Smooth muscle cell (in vitro differentiated cells): ENCODE data around the gene BNC1. TPM values are rescaled to one million over a fixed set of nuclear protein-coding genes. Genes with fewer than 3 reads are reported as not detected.
A peak's percentile ranks its signal among the peaks of the same experiment; 100 is the strongest.

Source experiments
- DNase-seq: peaks from one replicate; lab custom pipeline; 2025; ENCODE audit not compliant: unreplicated experiment; lab: John Stamatoyannopoulos, UW
- H2AFZ ChIP-seq: fragments of 200-600 bp; sonication (generic); 2 replicates; pipeline ENCODE4 v1.6.0; 2016; ENCODE audit warnings: antibody characterized with exemption, low read depth, mild to moderate bottlenecking
- H3F3A ChIP-seq: fragments of 200-600 bp; sonication (generic); 2 replicates; pipeline ENCODE4 v1.6.0; 2017; ENCODE audit warnings: antibody characterized with exemption, low read depth
- H3K27ac ChIP-seq: fragments of 200-600 bp; sonication (generic); 2 replicates; pipeline ENCODE4 v1.5.1; 2016; ENCODE audit warnings: low read depth, mild to moderate bottlenecking
- H3K27me3 ChIP-seq: fragments of 200-600 bp; sonication (generic); 2 replicates; pipeline ENCODE4 v1.6.1; 2016; ENCODE audit warnings: low read depth, mild to moderate bottlenecking
- H3K36me3 ChIP-seq: fragments of 200-600 bp; sonication (generic); 2 replicates; pipeline ENCODE4 v1.5.1; 2016; ENCODE audit warnings: low read depth
- H3K4me1 ChIP-seq: fragments of 200-600 bp; sonication (generic); 2 replicates; pipeline ENCODE4 v1.5.1; 2016; ENCODE audit warnings: low read depth
- H3K4me2 ChIP-seq: fragments of 200-600 bp; sonication (generic); 2 replicates; pipeline ENCODE4 v1.6.0; 2016; ENCODE audit warnings: mild to moderate bottlenecking
- H3K4me3 ChIP-seq: fragments of 200-600 bp; sonication (generic); 2 replicates; pipeline ENCODE4 v1.5.1; 2016; ENCODE audit warnings: mild to moderate bottlenecking
- H3K79me2 ChIP-seq: fragments of 200-600 bp; sonication (generic); 2 replicates; pipeline ENCODE4 v1.6.0; 2016; ENCODE audit warnings: low read depth, mild to moderate bottlenecking
- H3K9ac ChIP-seq: fragments of 200-600 bp; sonication (generic); 2 replicates; pipeline ENCODE4 v1.6.0; 2016; ENCODE audit warnings: low read depth
- H3K9me3 ChIP-seq: fragments of 200-600 bp; sonication (generic); replicated peaks from 2 replicates; pipeline ENCODE4 v1.5.1; 2016; ENCODE audit warnings: low read depth
- H4K20me1 ChIP-seq: fragments of 200-600 bp; sonication (generic); 2 replicates; pipeline ENCODE4 v1.6.0; 2016; ENCODE audit warnings: low read depth
- CTCF ChIP-seq: fragments of 200-600 bp; sonication (generic); IDR thresholded peaks from 2 replicates; pipeline ENCODE4 v1.5.1; 2017; ENCODE audit warnings: borderline replicate concordance, mild to moderate bottlenecking, antibody characterized with exemption; ENCODE audit not compliant: insufficient read depth, poor library complexity, severe bottlenecking
- WGBS: methylation state at CpG from one replicate; pipeline ENCODE4 v1.1.7; 2016; ENCODE audit warnings: low lambda C conversion rate; 5-methylcytosine and 5-hydroxymethylcytosine counted together
- polyA plus RNA-seq: library from polyadenylated mRNA; unstranded; fragments of >200 nt; fragmentation: Nextera tagmentation; extraction: Ambion mirVana; gene quantifications from 2 replicates; pipeline ENCODE4 v1.2.1, GENCODE V29; 2016
- total RNA-seq: library from RNA; depleted of rRNA; stranded (reverse); fragments of >200 nt; gene quantifications from 2 replicates; pipeline ENCODE4 v1.2.3, GENCODE V29; 2014

The BNC1 gene
- total and polyA plus RNA-seq, 2 experiments from 2014 or later = 0.42 to 4.3 TPM

- H3K79me2 ChIP-seq = no peaks in the 10 kb centered on the region
- H4K20me1 ChIP-seq = no peaks in the 10 kb centered on the region
- H3K9ac ChIP-seq = no peak overlapping the region
- no peaks in the 10 kb centered on the region for H3K27me3 ChIP-seq
- no peak for TF ChIP-seq CTCF
- peaks cover 15% of the 10 kb centered on the region for H3K4me1 ChIP-seq
- no peak for DNase-seq
- H3K36me3 ChIP-seq = no peaks in the 10 kb centered on the region
- peak overlapping the region; percentile 49 for H3K27ac ChIP-seq
- no peaks in the 10 kb centered on the region for H3K9me3 ChIP-seq
- H3F3A ChIP-seq = peaks cover 7% of the 10 kb centered on the region
- H2AFZ ChIP-seq = no peak overlapping the region
- H3K4me3 ChIP-seq = no peak overlapping the region
- H3K4me2 ChIP-seq = peak overlapping the region; percentile 61
- WGBS = 74% methylated on average over 3 of the region's 3 CpGs
Measured at GRCh38 chr15:83306561-83306960, 22.1 kb upstream of the BNC1 start.

GRCh38 chr15:83305704-83306291 lies 21.3 kb upstream of the BNC1 start:
- Histone ChIP-seq H3K9ac (peak overlapping the region; percentile 46), H3K4me2 (peak overlapping the region; percentile 61), H3K36me3 (no peaks in the 10 kb centered on the region), H3K79me2 (no peaks in the 10 kb centered on the region), H3K27me3 (no peaks in the 10 kb centered on the region), H3K27ac (peak overlapping the region; percentile 49), H3K4me1 (peaks cover 15% of the 10 kb centered on the region), H4K20me1 (no peaks in the 10 kb centered on the region), H3K4me3 (no peak overlapping the region), H3K9me3 (no peaks in the 10 kb centered on the region), H2AFZ (peak overlapping the region; percentile 32), H3F3A (peaks cover 7% of the 10 kb centered on the region)
- WGBS = 13% methylated on average over 11 of the region's 11 CpGs
- TF ChIP-seq CTCF = no peak
- DNase-seq = no peak

GRCh38 chr15:83304861-83305703 lies 20.6 kb upstream of the BNC1 start:
- TF ChIP-seq CTCF = no peak
- H3K4me1 ChIP-seq = peaks cover 15% of the 10 kb centered on the region
- peaks cover 7% of the 10 kb centered on the region for H3F3A ChIP-seq
- H3K79me2 ChIP-seq = no peaks in the 10 kb centered on the region
- no peaks in the 10 kb centered on the region for H3K36me3 ChIP-seq
- H4K20me1 ChIP-seq = no peaks in the 10 kb centered on the region
- no peaks in the 10 kb centered on the region for H3K27me3 ChIP-seq
- peak overlapping the region; percentile 46 for H3K9ac ChIP-seq
- WGBS = 60% methylated on average over 10 of the region's 10 CpGs
- H3K9me3 ChIP-seq = no peaks in the 10 kb centered on the region
- peak overlapping the region; percentile 61 for H3K4me2 ChIP-seq
- DNase-seq = no peak
- H3K4me3 ChIP-seq = no peak overlapping the region
- H2AFZ ChIP-seq = no peak overlapping the region
- peak overlapping the region; percentile 49 for H3K27ac ChIP-seq
